ENCODE measurements around the gene NUP58.

The NUP58 gene

GRCh38 chr13:25378528-25378927, 77.1 kb downstream of the NUP58 start:
- DNase-seq: no peak

- DNase-seq: no peak
These were observed 77.6 kb downstream of the NUP58 start for GRCh38 chr13:25379011-25379410.

GRCh38 chr13:25380082-25380481, 78.7 kb downstream of the NUP58 start:
- DNase-seq: no peak

- no peak for DNase-seq
These were observed 79.4 kb downstream of the NUP58 start for GRCh38 chr13:25380741-25381324.

GRCh38 chr13:25384758-25385410, 83.5 kb downstream of the NUP58 start:
- DNase-seq: no peak

GRCh38 chr13:25391932-25392331, 90.5 kb downstream of the NUP58 start:
- no peak for DNase-seq

Data from CD4-positive, alpha-beta T cell treated with Interleukin-4 for 4 hours (primary cell).